ENCODE results near the gene TDG. TPM values are rescaled to one million over a fixed set of nuclear protein-coding genes. Genes with fewer than 3 reads are reported as not detected.

Gene TDG
- total RNA-seq (2022; extraction: Qiagen RNA extraction; ENCODE audit: low read depth) = 20.7 to 33.2 TPM (median 25.1 TPM) in 5 replicates

DNA sequence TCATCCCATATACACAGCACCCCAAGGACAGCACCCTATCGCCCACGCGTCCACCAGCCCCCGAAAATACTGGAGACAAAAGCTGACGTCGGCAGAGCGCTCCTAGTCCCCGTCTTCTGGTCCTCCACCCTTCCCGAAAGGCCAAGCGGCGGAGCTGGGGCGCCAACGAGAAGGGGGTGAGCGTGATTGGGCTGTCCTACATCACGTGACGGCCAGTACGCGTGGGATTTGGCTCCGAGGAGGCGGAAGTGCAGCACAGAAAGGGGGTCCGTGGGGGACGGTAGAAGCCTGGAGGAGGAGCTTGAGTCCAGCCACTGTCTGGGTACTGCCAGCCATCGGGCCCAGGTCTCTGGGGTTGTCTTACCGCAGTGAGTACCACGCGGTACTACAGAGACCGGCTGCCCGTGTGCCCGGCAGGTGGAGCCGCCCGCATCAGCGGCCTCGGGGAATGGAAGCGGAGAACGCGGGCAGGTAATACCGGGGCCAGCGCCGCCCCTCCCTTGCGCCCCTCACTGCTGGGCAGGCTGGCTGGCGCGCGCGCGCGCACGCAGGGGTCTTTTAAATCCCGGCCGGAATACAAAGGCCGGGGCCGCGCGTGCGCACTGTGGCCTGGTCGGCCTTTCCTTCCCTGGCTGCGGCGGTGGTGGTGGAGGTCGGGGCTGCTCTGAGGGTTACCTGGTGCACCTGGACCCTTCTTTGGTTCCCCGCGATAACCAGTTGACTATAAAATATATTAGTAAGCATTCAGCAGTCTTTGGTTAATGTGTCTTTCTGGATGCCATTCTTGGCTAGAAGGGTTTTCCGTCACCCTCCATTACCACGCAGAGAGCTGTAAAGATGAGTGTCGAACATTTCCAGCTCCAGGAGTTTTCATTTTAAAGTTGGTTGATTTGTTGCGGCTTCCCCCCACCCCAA lies at the start of gene TDG:
Gene TDG, plus strand, starts transcription at position 283 of the 915 bp plus-strand sequence. Its CDS starts 166 bp downstream, at position 449.

DNA sequence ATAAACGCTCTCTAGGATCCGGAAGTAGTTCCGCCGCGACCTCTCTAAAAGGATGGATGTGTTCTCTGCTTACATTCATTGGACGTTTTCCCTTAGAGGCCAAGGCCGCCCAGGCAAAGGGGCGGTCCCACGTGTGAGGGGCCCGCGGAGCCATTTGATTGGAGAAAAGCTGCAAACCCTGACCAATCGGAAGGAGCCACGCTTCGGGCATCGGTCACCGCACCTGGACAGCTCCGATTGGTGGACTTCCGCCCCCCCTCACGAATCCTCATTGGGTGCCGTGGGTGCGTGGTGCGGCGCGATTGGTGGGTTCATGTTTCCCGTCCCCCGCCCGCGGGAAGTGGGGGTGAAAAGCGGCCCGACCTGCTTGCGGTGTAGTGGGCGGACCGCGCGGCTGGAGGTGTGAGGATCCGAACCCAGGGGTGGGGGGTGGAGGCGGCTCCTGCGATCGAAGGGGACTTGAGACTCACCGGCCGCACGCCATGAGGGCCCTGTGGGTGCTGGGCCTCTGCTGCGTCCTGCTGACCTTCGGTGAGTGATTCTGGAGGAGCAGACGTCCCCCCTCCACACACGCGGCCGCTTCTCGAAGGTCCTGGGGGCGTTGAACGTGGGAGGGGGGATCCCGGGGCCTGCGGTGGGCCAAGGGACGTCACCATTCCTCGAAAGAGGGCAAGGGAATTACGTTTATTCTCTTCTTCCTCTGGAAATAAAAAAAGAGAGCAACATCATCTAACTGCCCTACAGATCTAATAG lies 35.5 kb upstream of the TDG start, which contains the start of gene HSP90B1:
Gene HSP90B1, plus strand, starts transcription at position 377 of the 753 bp plus-strand sequence. Its CDS starts 106 bp downstream, at position 483.

Other genes starting within 250 kb of the TDG start
- 10.3 to 14.9 TPM (median 12.6 TPM) in 5 replicates for gene NT5DC3, start 124.6 kb upstream of the TDG start, total RNA-seq (2022; extraction: Qiagen RNA extraction; ENCODE audit: low read depth)
- gene HSP90B1, start 35.5 kb upstream of the TDG start, total RNA-seq (2022; extraction: Qiagen RNA extraction; ENCODE audit: low read depth) = 572 to 770 TPM (median 609 TPM) in 5 replicates
- 0.20 to 0.59 TPM (median 0.21 TPM) in 4 of 5 replicates, not detected in the other for gene GLT8D2, start 84.3 kb downstream of the TDG start, total RNA-seq (2022; extraction: Qiagen RNA extraction; ENCODE audit: low read depth)
- gene HCFC2, start 98.7 kb downstream of the TDG start, total RNA-seq (2022; extraction: Qiagen RNA extraction; ENCODE audit: low read depth) = 4.4 to 6.1 TPM (median 5.1 TPM) in 5 replicates
- 25.1 to 32.9 TPM (median 26.9 TPM) in 5 replicates for gene NFYB, start 172.3 kb downstream of the TDG start, total RNA-seq (2022; extraction: Qiagen RNA extraction; ENCODE audit: low read depth)
- 850 to 1,127 TPM (median 1,016 TPM) in 5 replicates for gene TXNRD1, start 249.9 kb downstream of the TDG start, total RNA-seq (2022; extraction: Qiagen RNA extraction; ENCODE audit: low read depth)

Measured in A549 treated with ZK216348 at 1 μM for 4 hours (cell line).